PFSK-1 (cell line): ENCODE data around the gene VAMP5.

ENCODE experiments used
- FOXP2 ChIP-seq: optimal IDR thresholded peaks from 2 replicates; pipeline ENCODE3; 2011; ENCODE audit warnings: borderline replicate concordance, control low read depth, inconsistent platforms; ENCODE audit not compliant: insufficient read depth; ENCODE audit errors: extremely low read length, extremely low read depth
- POLR2AphosphoS5 ChIP-seq: IDR thresholded peaks from 2 replicates; pipeline ENCODE4 v1.6.1; 2012; ENCODE audit warnings: low read depth, mild to moderate bottlenecking, control low read depth, low read length, moderate library complexity
- SIN3A ChIP-seq: IDR thresholded peaks from 2 replicates; pipeline ENCODE4 v1.6.1; 2012; ENCODE audit warnings: mild to moderate bottlenecking, low read length, moderate library complexity, borderline replicate concordance; ENCODE audit not compliant: insufficient read depth
- TAF1 ChIP-seq: IDR thresholded peaks from 2 replicates; pipeline ENCODE4 v1.6.1; 2012; ENCODE audit warnings: low read length, control low read depth, borderline replicate concordance; ENCODE audit not compliant: insufficient read depth
- TF ChIP-seq, protein P1 (sequence below), 2 experiments: IDR thresholded peaks; 2 replicates each; pipeline versions ENCODE4 v1.6.1 to v1.8.0; 2011 to 2012; ENCODE audit warnings: low read depth in 2 of 2, low read length in 2 of 2, control low read depth in 1 of 2, inconsistent platforms in 1 of 2, mild to moderate bottlenecking in 1 of 2, moderate library complexity in 1 of 2; ENCODE audit not compliant: insufficient read depth in 1 of 2

VAMP5 gene

DNA sequence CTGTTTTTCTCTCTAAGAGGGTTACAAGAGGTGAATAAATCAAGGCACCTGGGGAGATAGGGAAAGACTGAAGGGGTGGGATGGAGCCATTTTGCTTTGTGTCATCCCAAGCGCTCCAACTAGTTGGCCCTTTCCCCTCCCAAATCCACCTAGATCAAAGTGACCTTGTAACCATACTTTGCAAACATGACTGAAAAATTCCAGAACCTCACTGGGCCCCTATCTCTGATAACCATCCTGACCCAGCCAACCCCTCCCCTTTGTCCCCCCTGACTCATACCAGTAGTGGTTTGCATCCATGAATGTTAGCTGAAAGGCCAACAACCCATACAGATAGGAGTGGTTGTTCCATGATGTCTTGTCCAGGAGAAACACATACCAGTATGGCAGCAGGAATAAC lies 26.1 kb upstream of the VAMP5 start:
- TF ChIP-seq SIN3A (no peak), FOXP2 (no peak), TAF1 (no peak), POLR2AphosphoS5 (no peak)
- TF ChIP-seq, protein P1, sequence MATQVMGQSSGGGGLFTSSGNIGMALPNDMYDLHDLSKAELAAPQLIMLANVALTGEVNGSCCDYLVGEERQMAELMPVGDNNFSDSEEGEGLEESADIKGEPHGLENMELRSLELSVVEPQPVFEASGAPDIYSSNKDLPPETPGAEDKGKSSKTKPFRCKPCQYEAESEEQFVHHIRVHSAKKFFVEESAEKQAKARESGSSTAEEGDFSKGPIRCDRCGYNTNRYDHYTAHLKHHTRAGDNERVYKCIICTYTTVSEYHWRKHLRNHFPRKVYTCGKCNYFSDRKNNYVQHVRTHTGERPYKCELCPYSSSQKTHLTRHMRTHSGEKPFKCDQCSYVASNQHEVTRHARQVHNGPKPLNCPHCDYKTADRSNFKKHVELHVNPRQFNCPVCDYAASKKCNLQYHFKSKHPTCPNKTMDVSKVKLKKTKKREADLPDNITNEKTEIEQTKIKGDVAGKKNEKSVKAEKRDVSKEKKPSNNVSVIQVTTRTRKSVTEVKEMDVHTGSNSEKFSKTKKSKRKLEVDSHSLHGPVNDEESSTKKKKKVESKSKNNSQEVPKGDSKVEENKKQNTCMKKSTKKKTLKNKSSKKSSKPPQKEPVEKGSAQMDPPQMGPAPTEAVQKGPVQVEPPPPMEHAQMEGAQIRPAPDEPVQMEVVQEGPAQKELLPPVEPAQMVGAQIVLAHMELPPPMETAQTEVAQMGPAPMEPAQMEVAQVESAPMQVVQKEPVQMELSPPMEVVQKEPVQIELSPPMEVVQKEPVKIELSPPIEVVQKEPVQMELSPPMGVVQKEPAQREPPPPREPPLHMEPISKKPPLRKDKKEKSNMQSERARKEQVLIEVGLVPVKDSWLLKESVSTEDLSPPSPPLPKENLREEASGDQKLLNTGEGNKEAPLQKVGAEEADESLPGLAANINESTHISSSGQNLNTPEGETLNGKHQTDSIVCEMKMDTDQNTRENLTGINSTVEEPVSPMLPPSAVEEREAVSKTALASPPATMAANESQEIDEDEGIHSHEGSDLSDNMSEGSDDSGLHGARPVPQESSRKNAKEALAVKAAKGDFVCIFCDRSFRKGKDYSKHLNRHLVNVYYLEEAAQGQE (IDR thresholded peaks at IDR 0.05; ENCODE audit: insufficient read depth in 1 of 2, low read depth in 2 of 2, low read length in 2 of 2) = no peak

GRCh38 chr2:85560812-85561279 lies 23.4 kb upstream of the VAMP5 start:
- TF ChIP-seq, protein P1 (IDR thresholded peaks at IDR 0.05; ENCODE audit: insufficient read depth in 1 of 2, low read depth in 2 of 2, low read length in 2 of 2) = no peak
- TF ChIP-seq SIN3A = no peak
- TF ChIP-seq TAF1 = no peak
- TF ChIP-seq FOXP2 = no peak
- no peak for TF ChIP-seq POLR2AphosphoS5

- TF ChIP-seq SIN3A (no peak), POLR2AphosphoS5 (peak; percentile 92), FOXP2 (peak; percentile 89), TAF1 (peak; percentile 80)
- TF ChIP-seq, protein P1 (IDR thresholded peaks at IDR 0.05; ENCODE audit: insufficient read depth in 1 of 2, low read depth in 2 of 2, low read length in 2 of 2) = no peak
Measured at GRCh38 chr2:85561280-85562212, 22.7 kb upstream of the VAMP5 start, which contains the start of gene GGCX. Gene GGCX, minus strand, starts transcription at chr2:85561493. Its CDS starts 65 bp downstream, at chr2:85561428.

- no peak for TF ChIP-seq TAF1
- no peak for TF ChIP-seq FOXP2
- TF ChIP-seq SIN3A = no peak
- no peak for TF ChIP-seq POLR2AphosphoS5
- TF ChIP-seq, protein P1 (IDR thresholded peaks at IDR 0.05; ENCODE audit: insufficient read depth in 1 of 2, low read depth in 2 of 2, low read length in 2 of 2) = no peak
Measured at GRCh38 chr2:85564144-85564563, 20.1 kb upstream of the VAMP5 start.
